Suprapubic skin (tissue), 4 donors: ENCODE data around the gene LYSMD4.

ENCODE experiments used
- EP300 ChIP-seq: sonication (generic); formaldehyde crosslinking; IDR thresholded peaks from one replicate; pipeline ENCODE4 v1.6.1; 2017; ENCODE audit warnings: antibody characterized with exemption
- POLR2AphosphoS5 ChIP-seq, 3 donors: sonication (generic); formaldehyde crosslinking; IDR thresholded peaks; one replicate each; pipeline ENCODE4 v1.6.1; 2017; ENCODE audit warnings: antibody characterized with exemption in 3 of 3
- TF ChIP-seq, protein P1 (sequence below), 2 donors: fragments of 200-600 bp in 1 of 2; fragments of 450-650 bp in 1 of 2; sonication (generic) in 1 of 2; IDR thresholded peaks; one replicate each; pipeline ENCODE4 v1.5.1; 2016 to 2019; ENCODE audit warnings: antibody characterized with exemption in 2 of 2, mild to moderate bottlenecking in 1 of 2, moderate library complexity in 1 of 2

DNA sequence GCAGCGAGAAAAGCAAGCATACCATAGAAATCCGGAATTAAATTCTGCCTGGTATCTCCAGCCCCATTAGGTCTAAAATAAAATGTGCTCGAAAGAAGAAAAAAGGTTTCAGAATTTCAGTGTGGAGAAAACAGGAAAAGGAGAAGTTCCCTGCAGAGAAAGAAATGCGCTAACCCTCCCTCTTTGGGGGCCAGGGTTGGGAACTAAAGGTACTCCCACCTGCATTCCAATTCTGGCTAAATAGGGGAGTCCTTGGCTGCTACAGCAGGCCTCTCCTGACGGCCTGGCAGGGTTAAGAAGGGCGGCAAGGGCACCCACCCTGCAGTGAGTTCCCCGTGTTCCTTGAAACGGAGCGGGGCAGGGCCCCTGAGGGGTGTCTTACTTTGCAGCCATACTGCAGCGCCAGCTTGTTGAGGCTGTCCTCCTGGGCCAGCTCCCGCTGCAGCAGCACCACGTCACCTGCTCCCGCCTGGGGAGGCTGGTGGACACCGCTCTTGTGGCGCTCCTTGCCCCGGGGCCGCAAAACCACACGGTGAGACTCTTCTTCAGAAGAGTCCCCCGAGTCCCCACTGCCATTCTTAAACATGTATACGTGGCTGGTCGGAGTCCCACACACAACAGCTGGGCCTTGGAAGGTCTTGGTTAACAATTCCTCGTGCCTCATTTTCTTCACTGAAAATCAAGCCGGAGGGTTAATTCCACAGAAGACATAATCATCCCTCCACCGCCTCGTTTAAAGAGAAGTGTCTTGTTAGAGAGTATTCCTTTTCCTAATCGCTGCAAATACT, 1.7 kb downstream of the LYSMD4 start:
- TF ChIP-seq POLR2AphosphoS5 (IDR thresholded peaks at IDR 0.05) (no peak), EP300 (no peak)
- TF ChIP-seq, protein P1, sequence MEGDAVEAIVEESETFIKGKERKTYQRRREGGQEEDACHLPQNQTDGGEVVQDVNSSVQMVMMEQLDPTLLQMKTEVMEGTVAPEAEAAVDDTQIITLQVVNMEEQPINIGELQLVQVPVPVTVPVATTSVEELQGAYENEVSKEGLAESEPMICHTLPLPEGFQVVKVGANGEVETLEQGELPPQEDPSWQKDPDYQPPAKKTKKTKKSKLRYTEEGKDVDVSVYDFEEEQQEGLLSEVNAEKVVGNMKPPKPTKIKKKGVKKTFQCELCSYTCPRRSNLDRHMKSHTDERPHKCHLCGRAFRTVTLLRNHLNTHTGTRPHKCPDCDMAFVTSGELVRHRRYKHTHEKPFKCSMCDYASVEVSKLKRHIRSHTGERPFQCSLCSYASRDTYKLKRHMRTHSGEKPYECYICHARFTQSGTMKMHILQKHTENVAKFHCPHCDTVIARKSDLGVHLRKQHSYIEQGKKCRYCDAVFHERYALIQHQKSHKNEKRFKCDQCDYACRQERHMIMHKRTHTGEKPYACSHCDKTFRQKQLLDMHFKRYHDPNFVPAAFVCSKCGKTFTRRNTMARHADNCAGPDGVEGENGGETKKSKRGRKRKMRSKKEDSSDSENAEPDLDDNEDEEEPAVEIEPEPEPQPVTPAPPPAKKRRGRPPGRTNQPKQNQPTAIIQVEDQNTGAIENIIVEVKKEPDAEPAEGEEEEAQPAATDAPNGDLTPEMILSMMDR (IDR thresholded peaks at IDR 0.05), result no peak
